Adrenal gland (tissue), 5 donors: Measurements from ENCODE around the gene METAP1.

Experiments
- CTCF ChIP-seq, 6 experiments: fragments of 450-650 bp in 4 of 6; fragments of 200-600 bp in 2 of 6; sonication (generic) in 1 of 6; IDR thresholded peaks; 1 replicate in 5 of 6; 2 replicates in 1 of 6; pipeline versions ENCODE4 v1.5.1 to v1.8.0; 2016 to 2021; ENCODE audit warnings: antibody characterized with exemption in 6 of 6, mild to moderate bottlenecking in 2 of 6, moderate library complexity in 1 of 6
- POLR2A ChIP-seq, 2 donors: fragments of 450-650 bp; IDR thresholded peaks; one replicate each; pipeline ENCODE4 v1.6.1; 2017; ENCODE audit warnings: antibody characterized with exemption in 2 of 2, mild to moderate bottlenecking in 2 of 2, moderate library complexity in 1 of 2
- donor health status: DM: no; HTN: no; CAD: no.

- TF ChIP-seq CTCF (IDR thresholded peaks at IDR 0.05) (no peak), POLR2A (IDR thresholded peaks at IDR 0.05) (no peak)
These were observed 107.1 kb downstream of the METAP1 start for GRCh38 chr4:99102634-99103033.
